Measurements from ENCODE around the gene SURF6.

The SURF6 gene

DNA sequence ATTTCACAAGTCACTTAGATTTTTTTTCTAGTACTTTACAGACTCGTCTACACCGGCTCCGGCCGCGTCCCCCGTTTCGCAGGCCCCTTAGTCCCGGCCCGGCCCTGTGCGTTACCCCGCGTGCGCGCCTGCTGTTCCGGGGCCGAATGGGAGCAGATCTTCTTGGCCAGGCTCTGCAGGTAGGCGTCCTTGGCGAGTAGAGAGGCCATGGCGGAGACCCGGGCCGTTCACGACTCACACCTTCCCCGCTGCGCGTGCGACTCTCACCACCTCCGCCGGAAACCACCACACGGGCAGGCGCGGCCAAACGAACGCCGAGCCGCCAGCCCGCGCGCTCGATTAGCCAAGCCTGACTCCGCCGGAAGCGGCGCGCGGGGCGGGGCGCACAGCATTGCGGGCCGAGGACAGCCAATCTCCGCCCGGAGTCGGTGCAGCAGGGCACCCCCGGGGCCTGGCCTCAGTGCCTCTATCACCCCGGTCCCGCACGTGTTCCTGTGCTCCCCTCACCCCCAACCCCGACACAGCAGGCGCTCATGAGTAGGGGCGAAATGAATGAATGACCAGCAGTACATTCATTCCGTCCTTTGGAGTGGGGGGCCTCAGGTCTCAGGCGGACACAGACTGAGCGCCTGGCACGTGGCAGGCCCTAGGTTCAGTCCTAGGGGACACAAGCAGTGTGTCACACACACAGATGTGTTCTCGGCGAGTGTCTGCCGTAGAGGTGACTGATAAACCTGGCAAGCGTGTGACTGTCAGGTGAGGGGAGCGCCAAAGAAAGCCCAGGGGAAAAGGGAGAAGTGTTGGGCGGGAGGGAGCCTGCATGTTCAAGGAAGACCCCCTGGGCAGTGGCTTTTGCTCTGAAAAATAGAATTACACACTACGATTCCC lies at the start of gene SURF6 (continued):
- no peak for TF ChIP-seq ZNF529 (tag by site-specific recombination; IDR thresholded peaks at IDR 0.05; ENCODE audit: insufficient replicate concordance)
- TF ChIP-seq, protein P1, sequence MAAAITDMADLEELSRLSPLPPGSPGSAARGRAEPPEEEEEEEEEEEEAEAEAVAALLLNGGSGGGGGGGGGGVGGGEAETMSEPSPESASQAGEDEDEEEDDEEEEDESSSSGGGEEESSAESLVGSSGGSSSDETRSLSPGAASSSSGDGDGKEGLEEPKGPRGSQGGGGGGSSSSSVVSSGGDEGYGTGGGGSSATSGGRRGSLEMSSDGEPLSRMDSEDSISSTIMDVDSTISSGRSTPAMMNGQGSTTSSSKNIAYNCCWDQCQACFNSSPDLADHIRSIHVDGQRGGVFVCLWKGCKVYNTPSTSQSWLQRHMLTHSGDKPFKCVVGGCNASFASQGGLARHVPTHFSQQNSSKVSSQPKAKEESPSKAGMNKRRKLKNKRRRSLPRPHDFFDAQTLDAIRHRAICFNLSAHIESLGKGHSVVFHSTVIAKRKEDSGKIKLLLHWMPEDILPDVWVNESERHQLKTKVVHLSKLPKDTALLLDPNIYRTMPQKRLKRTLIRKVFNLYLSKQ (tag by site-specific recombination; IDR thresholded peaks at IDR 0.05; ENCODE audit: borderline replicate concordance), result no peak
- TF ChIP-seq, protein P2, sequence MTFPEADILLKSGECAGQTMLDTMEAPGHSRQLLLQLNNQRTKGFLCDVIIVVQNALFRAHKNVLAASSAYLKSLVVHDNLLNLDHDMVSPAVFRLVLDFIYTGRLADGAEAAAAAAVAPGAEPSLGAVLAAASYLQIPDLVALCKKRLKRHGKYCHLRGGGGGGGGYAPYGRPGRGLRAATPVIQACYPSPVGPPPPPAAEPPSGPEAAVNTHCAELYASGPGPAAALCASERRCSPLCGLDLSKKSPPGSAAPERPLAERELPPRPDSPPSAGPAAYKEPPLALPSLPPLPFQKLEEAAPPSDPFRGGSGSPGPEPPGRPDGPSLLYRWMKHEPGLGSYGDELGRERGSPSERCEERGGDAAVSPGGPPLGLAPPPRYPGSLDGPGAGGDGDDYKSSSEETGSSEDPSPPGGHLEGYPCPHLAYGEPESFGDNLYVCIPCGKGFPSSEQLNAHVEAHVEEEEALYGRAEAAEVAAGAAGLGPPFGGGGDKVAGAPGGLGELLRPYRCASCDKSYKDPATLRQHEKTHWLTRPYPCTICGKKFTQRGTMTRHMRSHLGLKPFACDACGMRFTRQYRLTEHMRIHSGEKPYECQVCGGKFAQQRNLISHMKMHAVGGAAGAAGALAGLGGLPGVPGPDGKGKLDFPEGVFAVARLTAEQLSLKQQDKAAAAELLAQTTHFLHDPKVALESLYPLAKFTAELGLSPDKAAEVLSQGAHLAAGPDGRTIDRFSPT (tag by site-specific recombination; IDR thresholded peaks at IDR 0.05), result peak; percentile 71; the same call in 1 of the 2 replicates
- peak; percentile 88 for TF ChIP-seq YY1 (tag by site-specific recombination; IDR thresholded peaks at IDR 0.05)
- TF ChIP-seq ZBTB17 (tag by site-specific recombination; IDR thresholded peaks at IDR 0.05), result peak; percentile 100
- peak; percentile 90; the same call in 1 of the 2 replicates for TF ChIP-seq KLF8 (tag by site-specific recombination; IDR thresholded peaks at IDR 0.05)
- TF ChIP-seq ZNF623 (tag by site-specific recombination; IDR thresholded peaks at IDR 0.05), result 0 out of 2 replicates have a peak, but pooled peaks have one; percentile 6
- peak; percentile 14; the same call in 1 of the 2 replicates for TF ChIP-seq FEZF1 (tag by site-specific recombination; IDR thresholded peaks at IDR 0.05)
- peak; percentile 62; the same call in 1 of the 2 replicates for TF ChIP-seq ZNF785 (tag by site-specific recombination; IDR thresholded peaks at IDR 0.05)
- TF ChIP-seq SETDB1 (IDR thresholded peaks at IDR 0.05; ENCODE audit: insufficient read length, low read length), result no peak
- TF ChIP-seq, protein P3, sequence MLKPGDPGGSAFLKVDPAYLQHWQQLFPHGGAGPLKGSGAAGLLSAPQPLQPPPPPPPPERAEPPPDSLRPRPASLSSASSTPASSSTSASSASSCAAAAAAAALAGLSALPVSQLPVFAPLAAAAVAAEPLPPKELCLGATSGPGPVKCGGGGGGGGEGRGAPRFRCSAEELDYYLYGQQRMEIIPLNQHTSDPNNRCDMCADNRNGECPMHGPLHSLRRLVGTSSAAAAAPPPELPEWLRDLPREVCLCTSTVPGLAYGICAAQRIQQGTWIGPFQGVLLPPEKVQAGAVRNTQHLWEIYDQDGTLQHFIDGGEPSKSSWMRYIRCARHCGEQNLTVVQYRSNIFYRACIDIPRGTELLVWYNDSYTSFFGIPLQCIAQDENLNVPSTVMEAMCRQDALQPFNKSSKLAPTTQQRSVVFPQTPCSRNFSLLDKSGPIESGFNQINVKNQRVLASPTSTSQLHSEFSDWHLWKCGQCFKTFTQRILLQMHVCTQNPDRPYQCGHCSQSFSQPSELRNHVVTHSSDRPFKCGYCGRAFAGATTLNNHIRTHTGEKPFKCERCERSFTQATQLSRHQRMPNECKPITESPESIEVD (tag by site-specific recombination; IDR thresholded peaks at IDR 0.05), result no peak
- TF ChIP-seq, protein P4, sequence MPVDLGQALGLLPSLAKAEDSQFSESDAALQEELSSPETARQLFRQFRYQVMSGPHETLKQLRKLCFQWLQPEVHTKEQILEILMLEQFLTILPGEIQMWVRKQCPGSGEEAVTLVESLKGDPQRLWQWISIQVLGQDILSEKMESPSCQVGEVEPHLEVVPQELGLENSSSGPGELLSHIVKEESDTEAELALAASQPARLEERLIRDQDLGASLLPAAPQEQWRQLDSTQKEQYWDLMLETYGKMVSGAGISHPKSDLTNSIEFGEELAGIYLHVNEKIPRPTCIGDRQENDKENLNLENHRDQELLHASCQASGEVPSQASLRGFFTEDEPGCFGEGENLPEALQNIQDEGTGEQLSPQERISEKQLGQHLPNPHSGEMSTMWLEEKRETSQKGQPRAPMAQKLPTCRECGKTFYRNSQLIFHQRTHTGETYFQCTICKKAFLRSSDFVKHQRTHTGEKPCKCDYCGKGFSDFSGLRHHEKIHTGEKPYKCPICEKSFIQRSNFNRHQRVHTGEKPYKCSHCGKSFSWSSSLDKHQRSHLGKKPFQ (tag by site-specific recombination; IDR thresholded peaks at IDR 0.05), result peak; percentile 100
- TF ChIP-seq ZNF610 (tag by site-specific recombination; IDR thresholded peaks at IDR 0.05; ENCODE audit: borderline replicate concordance), result peak; percentile 71; the same call in 1 of the 2 replicates
- no peak for TF ChIP-seq HOXD13 (CRISPR knock-in tag; IDR thresholded peaks at IDR 0.05; ENCODE audit: borderline replicate concordance)
- TF ChIP-seq, protein P5, sequence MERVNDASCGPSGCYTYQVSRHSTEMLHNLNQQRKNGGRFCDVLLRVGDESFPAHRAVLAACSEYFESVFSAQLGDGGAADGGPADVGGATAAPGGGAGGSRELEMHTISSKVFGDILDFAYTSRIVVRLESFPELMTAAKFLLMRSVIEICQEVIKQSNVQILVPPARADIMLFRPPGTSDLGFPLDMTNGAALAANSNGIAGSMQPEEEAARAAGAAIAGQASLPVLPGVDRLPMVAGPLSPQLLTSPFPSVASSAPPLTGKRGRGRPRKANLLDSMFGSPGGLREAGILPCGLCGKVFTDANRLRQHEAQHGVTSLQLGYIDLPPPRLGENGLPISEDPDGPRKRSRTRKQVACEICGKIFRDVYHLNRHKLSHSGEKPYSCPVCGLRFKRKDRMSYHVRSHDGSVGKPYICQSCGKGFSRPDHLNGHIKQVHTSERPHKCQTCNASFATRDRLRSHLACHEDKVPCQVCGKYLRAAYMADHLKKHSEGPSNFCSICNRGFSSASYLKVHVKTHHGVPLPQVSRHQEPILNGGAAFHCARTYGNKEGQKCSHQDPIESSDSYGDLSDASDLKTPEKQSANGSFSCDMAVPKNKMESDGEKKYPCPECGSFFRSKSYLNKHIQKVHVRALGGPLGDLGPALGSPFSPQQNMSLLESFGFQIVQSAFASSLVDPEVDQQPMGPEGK (tag by site-specific recombination; IDR thresholded peaks at IDR 0.05), result peak; percentile 94
- TF ChIP-seq MEIS1 (CRISPR knock-in tag; IDR thresholded peaks at IDR 0.05; ENCODE audit: borderline replicate concordance), result no peak
- peak; percentile 73 for TF ChIP-seq ZNF843 (tag by site-specific recombination; IDR thresholded peaks at IDR 0.05)
- TF ChIP-seq ZNF335 (tag by site-specific recombination; conservative IDR thresholded peaks at IDR 0.05), result peak; percentile 85
- peak; percentile 67 for TF ChIP-seq ZFHX2 (tag by site-specific recombination; conservative IDR thresholded peaks at IDR 0.05)
- peak; percentile 93 for TF ChIP-seq ZNF501 (tag by site-specific recombination; IDR thresholded peaks at IDR 0.05)
- no peak for TF ChIP-seq ZNF23 (tag by site-specific recombination; IDR thresholded peaks at IDR 0.05; ENCODE audit: borderline replicate concordance)
- no peak for TF ChIP-seq ZNF274 (IDR thresholded peaks at IDR 0.05; ENCODE audit: low read length)
- no peak for TF ChIP-seq ZNF274 (tag by site-specific recombination; IDR thresholded peaks at IDR 0.05; ENCODE audit: borderline replicate concordance)
- 0 out of 2 replicates have a peak, but pooled peaks have one; percentile 7 for TF ChIP-seq ZNF239 (tag by site-specific recombination; IDR thresholded peaks at IDR 0.05)
- peak; percentile 80; the same call in 1 of the 2 replicates for TF ChIP-seq ZNF391 (tag by site-specific recombination; IDR thresholded peaks at IDR 0.05; ENCODE audit: borderline replicate concordance, low read depth)
- peak; percentile 73; the same call in 1 of the 2 replicates for TF ChIP-seq ZNF423 (tag by site-specific recombination; IDR thresholded peaks at IDR 0.05)
- TF ChIP-seq, protein P6, sequence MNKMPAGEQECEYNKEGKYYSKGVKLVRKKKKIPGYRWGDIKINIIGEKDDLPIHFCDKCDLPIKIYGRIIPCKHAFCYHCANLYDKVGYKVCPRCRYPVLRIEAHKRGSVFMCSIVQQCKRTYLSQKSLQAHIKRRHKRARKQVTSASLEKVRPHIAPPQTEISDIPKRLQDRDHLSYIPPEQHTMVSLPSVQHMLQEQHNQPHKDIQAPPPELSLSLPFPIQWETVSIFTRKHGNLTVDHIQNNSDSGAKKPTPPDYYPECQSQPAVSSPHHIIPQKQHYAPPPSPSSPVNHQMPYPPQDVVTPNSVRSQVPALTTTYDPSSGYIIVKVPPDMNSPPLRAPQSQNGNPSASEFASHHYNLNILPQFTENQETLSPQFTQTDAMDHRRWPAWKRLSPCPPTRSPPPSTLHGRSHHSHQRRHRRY (tag by site-specific recombination; IDR thresholded peaks at IDR 0.05), result no peak
- TF ChIP-seq ZNF664 (tag by site-specific recombination; IDR thresholded peaks at IDR 0.05), result no peak
- no peak for TF ChIP-seq ZNF555 (tag by site-specific recombination; conservative IDR thresholded peaks at IDR 0.05)
